ENCODE data around the gene EXTL2. TPM values are rescaled to one million over a fixed set of nuclear protein-coding genes. Genes with fewer than 3 reads are reported as not detected.

The EXTL2 gene
- total and polyA plus RNA-seq, 9 of the 15 experiments (the other 6 are each of a cell fraction or from before 2014, with no cell fraction given): 8.5 to 40.7 (median 26.0) TPM

DNA sequence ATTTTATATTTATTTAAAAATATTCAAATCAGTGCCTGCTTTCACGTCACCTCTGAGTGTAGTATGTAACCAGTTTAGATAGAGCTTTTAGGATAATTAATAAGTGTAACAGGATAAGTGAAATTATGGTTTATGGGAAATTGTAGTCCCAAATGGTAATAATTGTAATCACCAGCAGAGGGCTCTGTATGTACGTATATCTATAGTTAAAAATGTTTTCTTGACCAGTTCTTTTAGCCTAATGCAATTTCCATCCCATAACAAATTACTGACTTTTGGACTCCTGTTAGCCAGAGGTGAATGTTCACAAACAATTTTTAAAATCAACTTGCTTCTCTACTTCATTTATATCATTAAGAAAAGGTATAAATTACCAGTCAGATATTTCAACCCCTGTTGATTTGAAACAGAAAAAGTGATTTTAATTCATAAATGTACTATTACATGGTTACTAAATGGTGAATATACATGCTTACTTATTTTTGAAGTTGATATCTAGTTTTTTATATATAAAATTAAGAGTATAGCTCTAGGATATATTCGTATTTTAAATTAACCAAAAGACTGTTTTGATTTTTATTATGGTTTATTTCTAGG lies 26.6 kb upstream of the EXTL2 start (continued):
- no peak for TF ChIP-seq SAP30 (IDR thresholded peaks at IDR 0.05; ENCODE audit: borderline replicate concordance, insufficient read depth, low read depth, low read length, poor library complexity, severe bottlenecking)
- TF ChIP-seq REST (IDR thresholded peaks at IDR 0.05; ENCODE audit: borderline replicate concordance): peak; percentile 66; the same call in 1 of the 2 replicates
- no peak for TF ChIP-seq REST (CRISPR knock-in tag; IDR thresholded peaks at IDR 0.05; ENCODE audit: low read depth)
- no peak for TF ChIP-seq ZKSCAN3 (CRISPR knock-in tag; IDR thresholded peaks at IDR 0.05)
- TF ChIP-seq, protein P1, sequence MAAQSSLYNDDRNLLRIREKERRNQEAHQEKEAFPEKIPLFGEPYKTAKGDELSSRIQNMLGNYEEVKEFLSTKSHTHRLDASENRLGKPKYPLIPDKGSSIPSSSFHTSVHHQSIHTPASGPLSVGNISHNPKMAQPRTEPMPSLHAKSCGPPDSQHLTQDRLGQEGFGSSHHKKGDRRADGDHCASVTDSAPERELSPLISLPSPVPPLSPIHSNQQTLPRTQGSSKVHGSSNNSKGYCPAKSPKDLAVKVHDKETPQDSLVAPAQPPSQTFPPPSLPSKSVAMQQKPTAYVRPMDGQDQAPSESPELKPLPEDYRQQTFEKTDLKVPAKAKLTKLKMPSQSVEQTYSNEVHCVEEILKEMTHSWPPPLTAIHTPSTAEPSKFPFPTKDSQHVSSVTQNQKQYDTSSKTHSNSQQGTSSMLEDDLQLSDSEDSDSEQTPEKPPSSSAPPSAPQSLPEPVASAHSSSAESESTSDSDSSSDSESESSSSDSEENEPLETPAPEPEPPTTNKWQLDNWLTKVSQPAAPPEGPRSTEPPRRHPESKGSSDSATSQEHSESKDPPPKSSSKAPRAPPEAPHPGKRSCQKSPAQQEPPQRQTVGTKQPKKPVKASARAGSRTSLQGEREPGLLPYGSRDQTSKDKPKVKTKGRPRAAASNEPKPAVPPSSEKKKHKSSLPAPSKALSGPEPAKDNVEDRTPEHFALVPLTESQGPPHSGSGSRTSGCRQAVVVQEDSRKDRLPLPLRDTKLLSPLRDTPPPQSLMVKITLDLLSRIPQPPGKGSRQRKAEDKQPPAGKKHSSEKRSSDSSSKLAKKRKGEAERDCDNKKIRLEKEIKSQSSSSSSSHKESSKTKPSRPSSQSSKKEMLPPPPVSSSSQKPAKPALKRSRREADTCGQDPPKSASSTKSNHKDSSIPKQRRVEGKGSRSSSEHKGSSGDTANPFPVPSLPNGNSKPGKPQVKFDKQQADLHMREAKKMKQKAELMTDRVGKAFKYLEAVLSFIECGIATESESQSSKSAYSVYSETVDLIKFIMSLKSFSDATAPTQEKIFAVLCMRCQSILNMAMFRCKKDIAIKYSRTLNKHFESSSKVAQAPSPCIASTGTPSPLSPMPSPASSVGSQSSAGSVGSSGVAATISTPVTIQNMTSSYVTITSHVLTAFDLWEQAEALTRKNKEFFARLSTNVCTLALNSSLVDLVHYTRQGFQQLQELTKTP (IDR thresholded peaks at IDR 0.05; ENCODE audit: low read depth in 1 of 2, partially characterized antibody in 2 of 2): no peak
